GM21381 (cell line): ENCODE data around the gene ANKMY2.
"Not testable (repeated sequence)": the region's sequence is repeated elsewhere in the genome, so short reads cannot be mapped to it uniquely, and the experiment has no call there.

Source experiments
- ATAC-seq: cut with Tn5 transposase; IDR thresholded peaks from one replicate; pipeline ENCODE4 v1.9.1; 2021; ENCODE audit warnings: mild to moderate bottlenecking, moderate library complexity; ENCODE audit not compliant: unreplicated experiment

Gene ANKMY2

GRCh38 chr7:16645593-16646471 lies at the start of gene ANKMY2, which contains the start of gene BZW2:
Gene ANKMY2 (minus strand): TSS chr7:16645754. CDS start chr7:16645573, 181 bp downstream.
Gene BZW2 (plus strand): TSS chr7:16646181. CDS start chr7:16665444, 19,263 bp downstream.
- ATAC-seq = peak; percentile 97

GRCh38 chr7:16694806-16695205 lies 49.3 kb upstream of the ANKMY2 start:
- no peak for ATAC-seq

GRCh38 chr7:16693601-16694318 lies 48.2 kb upstream of the ANKMY2 start:
- ATAC-seq = no peak

- no peak for ATAC-seq
Measured at GRCh38 chr7:16691241-16691640, 45.7 kb upstream of the ANKMY2 start.

GRCh38 chr7:16688249-16688648 lies 42.7 kb upstream of the ANKMY2 start:
- no peak for ATAC-seq

GRCh38 chr7:16685535-16685934 lies 40.0 kb upstream of the ANKMY2 start:
- ATAC-seq = no peak

- ATAC-seq = no peak
Measured at GRCh38 chr7:16684935-16685334, 39.4 kb upstream of the ANKMY2 start.

GRCh38 chr7:16678645-16679566 lies 33.4 kb upstream of the ANKMY2 start:
- ATAC-seq = not testable (repeated sequence)

GRCh38 chr7:16677978-16678494 lies 32.5 kb upstream of the ANKMY2 start:
- ATAC-seq = no peak

- no peak for ATAC-seq
Measured at GRCh38 chr7:16675277-16675676, 29.7 kb upstream of the ANKMY2 start.

- ATAC-seq = no peak
Measured at GRCh38 chr7:16671811-16672210, 26.3 kb upstream of the ANKMY2 start.

GRCh38 chr7:16670731-16671344 lies 25.3 kb upstream of the ANKMY2 start:
- ATAC-seq = no peak

GRCh38 chr7:16670021-16670420 lies 24.5 kb upstream of the ANKMY2 start:
- ATAC-seq = no peak

- no peak for ATAC-seq
Measured at GRCh38 chr7:16669581-16669980, 24.0 kb upstream of the ANKMY2 start.

- no peak for ATAC-seq
Measured at GRCh38 chr7:16668978-16669377, 23.4 kb upstream of the ANKMY2 start.

GRCh38 chr7:16668049-16668858 lies 22.7 kb upstream of the ANKMY2 start:
- ATAC-seq = no peak

- no peak for ATAC-seq
Measured at GRCh38 chr7:16667355-16667754, 21.8 kb upstream of the ANKMY2 start.

GRCh38 chr7:16661924-16662323 lies 16.4 kb upstream of the ANKMY2 start:
- ATAC-seq = no peak

GRCh38 chr7:16660702-16661464 lies 15.3 kb upstream of the ANKMY2 start:
- no peak for ATAC-seq
